Measurements from ENCODE around the gene GSAP. TPM values are rescaled to one million over a fixed set of nuclear protein-coding genes. Genes with fewer than 3 reads are reported as not detected.

Gene GSAP
- polyA plus RNA-seq, 1 donor from 2014 or later = 0.21 TPM

DNA sequence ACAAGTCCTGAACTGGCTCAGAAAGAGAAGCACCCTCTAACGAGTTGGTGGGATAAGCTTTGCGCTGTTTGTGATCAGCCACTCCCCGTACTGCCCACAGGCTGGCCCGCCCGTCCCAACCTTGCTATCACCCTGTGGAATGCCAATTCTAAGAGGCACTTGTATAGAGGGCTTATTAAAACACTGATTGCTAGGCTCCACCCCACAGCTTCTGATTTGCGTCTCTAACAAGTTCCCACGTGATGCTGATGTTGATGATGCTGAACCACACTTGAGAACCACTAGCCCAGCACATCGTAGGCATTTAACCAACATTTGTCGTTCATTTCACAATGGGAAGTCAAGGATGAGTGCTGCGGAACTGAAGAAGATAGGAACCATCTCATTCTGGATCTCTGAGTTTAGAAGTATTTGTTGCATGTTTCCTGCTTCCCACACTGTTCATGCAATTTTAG lies 12.7 kb upstream of the GSAP start:
- Histone ChIP-seq H3F3A (ENCODE audit: insufficient read depth, low read length, poor library complexity, severe bottlenecking) (peaks cover 2% of the 10 kb centered on the region), H3K9me3 (ENCODE audit: low read length) (no peaks in the 10 kb centered on the region), H3K9me2 (ENCODE audit: insufficient read depth, low read length) (no peaks in the 10 kb centered on the region), H3K79me2 (replicated peaks; ENCODE audit: insufficient read depth, low read length) (no peaks in the 10 kb centered on the region), H3K4me3 (ENCODE audit: low read length) (no peak overlapping the region), H2AFZ (ENCODE audit: low read depth, low read length) (no peak overlapping the region), H3K4me2 (ENCODE audit: low read length) (no peak overlapping the region), H3K27me3 (ENCODE audit: insufficient read depth, low read depth, low read length) (no peaks in the 10 kb centered on the region), H4K20me1 (ENCODE audit: insufficient read depth) (no peaks in the 10 kb centered on the region), H3K9ac (ENCODE audit: low read length) (no peak overlapping the region), H3K36me3 (ENCODE audit: insufficient read depth, low read length) (no peaks in the 10 kb centered on the region), H3K27ac (ENCODE audit: low read length) (no peak overlapping the region)
- TF ChIP-seq SMC3 (conservative IDR thresholded peaks at IDR 0.05; ENCODE audit: poor library complexity) (no peak), EP300 (conservative IDR thresholded peaks at IDR 0.05; ENCODE audit: poor library complexity, severe bottlenecking) (no peak), RAD21 (conservative IDR thresholded peaks at IDR 0.05) (no peak)

GRCh38 chr7:77427996-77428603 lies 12.0 kb upstream of the GSAP start:
- no peaks in the 10 kb centered on the region for H3K36me3 ChIP-seq (ENCODE audit: insufficient read depth, low read length)
- H3K79me2 ChIP-seq (replicated peaks; ENCODE audit: insufficient read depth, low read length) = no peaks in the 10 kb centered on the region
- H3K27ac ChIP-seq (ENCODE audit: low read length) = no peak overlapping the region
- H3K27me3 ChIP-seq (ENCODE audit: insufficient read depth, low read depth, low read length) = no peaks in the 10 kb centered on the region
- H3F3A ChIP-seq (ENCODE audit: insufficient read depth, low read length, poor library complexity, severe bottlenecking) = peaks cover 2% of the 10 kb centered on the region
- no peak overlapping the region for H2AFZ ChIP-seq (ENCODE audit: low read depth, low read length)
- no peak overlapping the region for H3K9ac ChIP-seq (ENCODE audit: low read length)
- H3K9me2 ChIP-seq (ENCODE audit: insufficient read depth, low read length) = no peaks in the 10 kb centered on the region
- TF ChIP-seq CTCF (IDR thresholded peaks at IDR 0.05; ENCODE audit: poor library complexity, severe bottlenecking) (no peak), REST (IDR thresholded peaks at IDR 0.05; ENCODE audit: borderline replicate concordance) (no peak), SMC3 (conservative IDR thresholded peaks at IDR 0.05; ENCODE audit: poor library complexity) (no peak), EP300 (conservative IDR thresholded peaks at IDR 0.05; ENCODE audit: poor library complexity, severe bottlenecking) (no peak)
- no peaks in the 10 kb centered on the region for H3K9me3 ChIP-seq (ENCODE audit: low read length)
- H4K20me1 ChIP-seq (ENCODE audit: insufficient read depth) = no peaks in the 10 kb centered on the region
- H3K4me3 ChIP-seq (ENCODE audit: low read length) = no peak overlapping the region
- H3K4me2 ChIP-seq (ENCODE audit: low read length) = no peak overlapping the region

DNA sequence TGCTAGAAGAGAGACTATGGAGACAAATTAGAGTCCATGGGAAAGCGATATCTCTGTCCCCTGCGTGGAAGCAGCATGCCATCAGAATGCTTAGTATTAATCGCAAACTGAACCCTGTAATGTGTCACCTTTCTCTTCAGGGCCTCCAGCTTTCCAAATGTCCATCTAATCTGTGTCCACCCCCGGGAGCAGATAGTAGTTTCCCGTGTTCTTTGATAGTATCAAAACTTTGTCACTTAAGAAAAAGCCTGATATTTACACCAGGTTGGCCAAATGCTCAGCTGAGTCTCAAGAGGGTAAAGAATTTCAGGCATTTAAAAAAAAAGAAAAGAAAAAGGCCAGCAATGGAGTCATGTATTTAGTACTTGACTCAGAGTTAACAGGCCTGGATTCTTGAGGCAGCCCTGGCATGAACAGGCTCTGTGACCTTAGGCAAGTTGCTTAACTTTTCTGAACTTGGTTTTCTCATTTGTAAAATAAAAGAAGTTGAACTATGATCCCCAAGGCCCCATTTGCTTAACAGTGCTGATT lies 10.4 kb upstream of the GSAP start:
- no peaks in the 10 kb centered on the region for H3K9me3 ChIP-seq (ENCODE audit: low read length)
- TF ChIP-seq CTCF (IDR thresholded peaks at IDR 0.05; ENCODE audit: poor library complexity, severe bottlenecking) (no peak), POLR2AphosphoS5 (IDR thresholded peaks at IDR 0.05) (no peak), MXI1 (conservative IDR thresholded peaks at IDR 0.05; ENCODE audit: poor library complexity, severe bottlenecking) (no peak), EP300 (conservative IDR thresholded peaks at IDR 0.05; ENCODE audit: poor library complexity, severe bottlenecking) (no peak), EZH2 (IDR thresholded peaks at IDR 0.05; ENCODE audit: borderline replicate concordance, insufficient read depth, low read length, poor library complexity, severe bottlenecking) (no peak), SMC3 (conservative IDR thresholded peaks at IDR 0.05; ENCODE audit: poor library complexity) (no peak), TAF1 (IDR thresholded peaks at IDR 0.05; ENCODE audit: low read depth) (no peak), REST (IDR thresholded peaks at IDR 0.05; ENCODE audit: borderline replicate concordance) (no peak), RAD21 (conservative IDR thresholded peaks at IDR 0.05) (no peak)
- H3K9me2 ChIP-seq (ENCODE audit: insufficient read depth, low read length) = no peaks in the 10 kb centered on the region
- peaks cover 2% of the 10 kb centered on the region for H3F3A ChIP-seq (ENCODE audit: insufficient read depth, low read length, poor library complexity, severe bottlenecking)
- no peaks in the 10 kb centered on the region for H3K79me2 ChIP-seq (replicated peaks; ENCODE audit: insufficient read depth, low read length)
- no peaks in the 10 kb centered on the region for H3K27me3 ChIP-seq (ENCODE audit: insufficient read depth, low read depth, low read length)
- no peak overlapping the region for H3K4me2 ChIP-seq (ENCODE audit: low read length)
- H3K27ac ChIP-seq (ENCODE audit: low read length) = no peak overlapping the region
- no peak overlapping the region for H3K9ac ChIP-seq (ENCODE audit: low read length)
- no peak overlapping the region for H3K4me3 ChIP-seq (ENCODE audit: low read length)
- no peak overlapping the region for H2AFZ ChIP-seq (ENCODE audit: low read depth, low read length)
- no peaks in the 10 kb centered on the region for H4K20me1 ChIP-seq (ENCODE audit: insufficient read depth)
- H3K36me3 ChIP-seq (ENCODE audit: insufficient read depth, low read length) = no peaks in the 10 kb centered on the region
